Tibial nerve (tissue), 4 donors: ENCODE data around the gene FLNC. TPM values are rescaled to one million over a fixed set of nuclear protein-coding genes. Genes with fewer than 3 reads are reported as not detected.

Source experiments
- DNase-seq, 2 donors: peaks; one replicate each; pipeline ENCODE4 v3.0.0-alpha.2; 2019; ENCODE audit warnings: low spot score in 2 of 2
- H3K27ac ChIP-seq, 4 donors: fragments of 200-600 bp; sonication (generic) in 3 of 4; one replicate each; pipeline ENCODE4 v1.5.1; 2017 to 2019; ENCODE audit warnings: mild to moderate bottlenecking in 1 of 4
- H3K27me3 ChIP-seq, 2 donors: fragments of 200-600 bp; sonication (generic) in 1 of 2; one replicate each; pipeline versions ENCODE4 v1.5.1 to v1.6.0; 2017 to 2019
- H3K36me3 ChIP-seq, 3 donors: fragments of 200-600 bp; sonication (generic); one replicate each; pipeline ENCODE4 v1.5.1; 2018 to 2019
- H3K4me1 ChIP-seq, 4 donors: fragments of 200-600 bp; sonication (generic) in 3 of 4; one replicate each; pipeline ENCODE4 v1.5.1; 2017 to 2019
- H3K4me3 ChIP-seq, 4 donors: fragments of 200-600 bp; sonication (generic) in 3 of 4; one replicate each; pipeline ENCODE4 v1.5.1; 2017 to 2019; ENCODE audit warnings: mild to moderate bottlenecking in 1 of 4, moderate library complexity in 1 of 4
- H3K9me3 ChIP-seq, 4 donors: fragments of 200-600 bp; sonication (generic) in 3 of 4; one replicate each; pipeline ENCODE4 v1.5.1; 2017 to 2019
- EP300 ChIP-seq, 2 donors: sonication (generic); formaldehyde crosslinking; IDR thresholded peaks; one replicate each; pipeline ENCODE4 v1.6.1; 2017; ENCODE audit warnings: antibody characterized with exemption in 2 of 2, mild to moderate bottlenecking in 1 of 2
- POLR2A ChIP-seq, 2 donors: fragments of 450-650 bp; IDR thresholded peaks; one replicate each; pipeline ENCODE4 v1.6.1; 2017; ENCODE audit warnings: antibody characterized with exemption in 2 of 2, mild to moderate bottlenecking in 2 of 2, moderate library complexity in 2 of 2
- WGBS, 2 donors: methylation state at CpG; one replicate each; pipeline ENCODE4 v1.1.5; 2018; 5-methylcytosine and 5-hydroxymethylcytosine counted together
- total RNA-seq, 4 donors: library from RNA; depleted of rRNA; stranded (reverse); fragments of >200 nt; gene quantifications; one replicate each; pipeline ENCODE4 v1.1.0, GENCODE V29; 2016
- TF ChIP-seq, protein P1 (sequence below), 5 experiments: fragments of 200-600 bp in 3 of 5; fragments of 450-650 bp in 2 of 5; sonication (generic) in 3 of 5; IDR thresholded peaks; one replicate each; pipeline ENCODE4 v1.5.1; 2016 to 2019; ENCODE audit warnings: antibody characterized with exemption in 5 of 5, mild to moderate bottlenecking in 3 of 5, moderate library complexity in 2 of 5

FLNC gene
- total RNA-seq, 4 donors from 2014 or later: 5.5 to 13.5 (median 9.0) TPM

DNA sequence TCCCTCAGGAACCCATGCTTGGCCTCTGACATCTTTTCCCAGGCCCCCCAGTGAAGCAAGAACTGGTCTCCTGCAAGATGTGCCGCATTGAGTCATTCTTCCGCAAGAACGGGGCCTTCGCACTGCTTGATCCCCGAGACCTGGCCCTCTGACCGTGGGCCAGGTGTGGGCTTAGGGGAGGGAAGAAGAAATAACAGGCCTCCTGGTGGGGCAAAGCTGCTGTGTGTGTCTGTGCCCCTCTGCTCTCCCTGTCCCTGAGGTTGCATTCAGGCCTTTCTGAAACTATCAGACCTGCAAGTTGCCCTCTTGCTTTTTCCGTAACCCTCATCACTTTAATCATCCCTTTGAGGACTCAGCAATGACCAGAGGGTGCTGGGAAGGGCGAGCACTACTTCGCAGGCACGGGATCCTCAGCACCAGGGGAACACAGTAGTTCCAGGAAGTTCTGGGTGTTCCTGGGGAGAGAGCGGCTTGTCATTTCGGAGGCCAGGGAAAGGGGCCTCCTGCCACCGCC, 38.5 kb downstream of the FLNC start:
- H3K36me3 ChIP-seq: peaks cover 0 to 26% (median 0%) of the 10 kb centered on the region in 3 donors
- no peaks in the 10 kb centered on the region for H3K9me3 ChIP-seq
- peak overlapping the region in 1 of 4 donors; percentile 30 for H3K27ac ChIP-seq
- TF ChIP-seq, protein P1, sequence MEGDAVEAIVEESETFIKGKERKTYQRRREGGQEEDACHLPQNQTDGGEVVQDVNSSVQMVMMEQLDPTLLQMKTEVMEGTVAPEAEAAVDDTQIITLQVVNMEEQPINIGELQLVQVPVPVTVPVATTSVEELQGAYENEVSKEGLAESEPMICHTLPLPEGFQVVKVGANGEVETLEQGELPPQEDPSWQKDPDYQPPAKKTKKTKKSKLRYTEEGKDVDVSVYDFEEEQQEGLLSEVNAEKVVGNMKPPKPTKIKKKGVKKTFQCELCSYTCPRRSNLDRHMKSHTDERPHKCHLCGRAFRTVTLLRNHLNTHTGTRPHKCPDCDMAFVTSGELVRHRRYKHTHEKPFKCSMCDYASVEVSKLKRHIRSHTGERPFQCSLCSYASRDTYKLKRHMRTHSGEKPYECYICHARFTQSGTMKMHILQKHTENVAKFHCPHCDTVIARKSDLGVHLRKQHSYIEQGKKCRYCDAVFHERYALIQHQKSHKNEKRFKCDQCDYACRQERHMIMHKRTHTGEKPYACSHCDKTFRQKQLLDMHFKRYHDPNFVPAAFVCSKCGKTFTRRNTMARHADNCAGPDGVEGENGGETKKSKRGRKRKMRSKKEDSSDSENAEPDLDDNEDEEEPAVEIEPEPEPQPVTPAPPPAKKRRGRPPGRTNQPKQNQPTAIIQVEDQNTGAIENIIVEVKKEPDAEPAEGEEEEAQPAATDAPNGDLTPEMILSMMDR (IDR thresholded peaks at IDR 0.05): no peak
- TF ChIP-seq POLR2A (IDR thresholded peaks at IDR 0.05) (no peak), EP300 (IDR thresholded peaks at IDR 0.05) (no peak)
- DNase-seq: no peak
- H3K4me3 ChIP-seq: peak overlapping the region; percentile 40 to 66 (median 52)
- 52 to 53% methylated on average over 13 of the region's 13 CpGs for WGBS, 2 donors
- peaks cover 0 to 36% (median 24%) of the 10 kb centered on the region in 4 donors for H3K4me1 ChIP-seq
- peaks cover 0 to 8% of the 10 kb centered on the region in 2 donors for H3K27me3 ChIP-seq

DNA sequence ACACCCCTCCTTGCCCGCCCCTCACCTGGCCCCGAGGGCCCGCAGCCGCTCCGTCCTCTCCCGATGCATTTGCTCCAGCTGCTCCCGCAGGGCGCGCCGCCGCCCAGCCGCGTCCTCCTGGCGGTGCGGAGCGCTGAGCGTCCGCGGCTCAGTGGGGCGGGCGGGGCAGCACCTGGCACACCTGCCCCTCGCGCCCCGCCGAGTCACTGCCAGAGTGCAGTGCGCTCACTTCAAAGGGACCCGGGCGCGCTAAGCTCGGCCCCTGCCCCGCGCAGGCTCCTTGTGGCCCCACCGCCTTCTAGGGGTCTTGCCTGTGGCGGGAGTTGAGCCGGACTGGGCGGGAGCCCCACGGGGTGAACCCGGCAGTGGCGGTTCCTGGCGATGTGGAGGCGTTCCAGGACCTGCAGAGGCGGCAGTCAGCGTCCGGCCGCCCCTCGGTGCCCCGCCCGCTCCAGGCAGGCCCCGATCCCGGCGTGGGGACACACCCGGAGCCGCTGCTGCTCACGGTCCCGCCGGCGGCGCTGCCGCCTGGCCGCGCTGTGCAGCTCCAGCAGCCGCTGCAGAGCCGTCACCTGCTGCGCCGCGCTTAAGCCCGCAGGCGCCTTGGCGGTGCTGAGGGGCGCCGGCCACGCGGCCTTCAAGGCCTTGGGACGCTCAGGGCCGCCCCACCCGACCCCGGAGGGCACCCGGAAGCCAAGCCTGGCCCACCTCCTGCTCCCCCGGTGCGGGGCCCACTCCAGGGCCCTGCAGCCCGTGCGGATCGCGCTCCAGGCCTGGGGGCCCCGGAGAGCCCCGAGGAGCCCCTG, 39.1 kb downstream of the FLNC start:
- 0 to 7% methylated on average over 7 to 63 of the region's 86 CpGs for WGBS, 2 donors
- H3K27me3 ChIP-seq: peaks cover 0 to 8% of the 10 kb centered on the region in 2 donors
- DNase-seq: no peak
- peak overlapping the region in 2 of 4 donors; percentile 17 to 30 for H3K27ac ChIP-seq
- no peak for TF ChIP-seq EP300 (IDR thresholded peaks at IDR 0.05)
- TF ChIP-seq POLR2A (IDR thresholded peaks at IDR 0.05): no peak
- TF ChIP-seq, protein P1 (IDR thresholded peaks at IDR 0.05): peak in 3 of 5 experiments; percentile 14 to 38 (median 20)
- H3K4me3 ChIP-seq: peak overlapping the region; percentile 40 to 66 (median 52)
- H3K9me3 ChIP-seq: no peaks in the 10 kb centered on the region
- peaks cover 0 to 30% (median 18%) of the 10 kb centered on the region in 4 donors for H3K4me1 ChIP-seq
- H3K36me3 ChIP-seq: peaks cover 0 to 26% (median 0%) of the 10 kb centered on the region in 3 donors

DNA sequence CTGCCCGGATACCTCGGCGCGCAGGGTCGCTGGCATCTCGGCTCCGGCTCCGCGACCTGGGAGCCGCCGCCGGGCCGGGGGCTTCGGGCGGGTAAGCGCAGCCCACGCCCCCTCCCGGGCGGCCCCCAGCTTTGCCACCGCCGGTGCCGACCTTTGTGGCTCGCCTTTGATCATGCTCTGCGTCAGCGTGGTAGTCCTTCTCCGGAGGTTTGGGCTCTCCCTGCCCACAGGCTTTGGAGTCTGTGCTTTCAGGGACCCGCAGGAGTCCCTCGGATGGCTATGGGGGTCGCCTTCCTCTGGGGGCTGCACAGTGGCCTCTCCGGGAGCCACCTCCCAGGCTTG, 39.7 kb downstream of the FLNC start:
- peaks cover 0 to 24% (median 0%) of the 10 kb centered on the region in 3 donors for H3K36me3 ChIP-seq
- no peaks in the 10 kb centered on the region for H3K9me3 ChIP-seq
- H3K4me3 ChIP-seq: peak overlapping the region; percentile 40 to 66 (median 52)
- H3K27ac ChIP-seq: peak overlapping the region in 2 of 4 donors; percentile 17 to 30
- peaks cover 0 to 24% (median 16%) of the 10 kb centered on the region in 4 donors for H3K4me1 ChIP-seq
- WGBS, 2 donors: 9 to 21% methylated on average over 12 to 20 of the region's 30 CpGs
- H3K27me3 ChIP-seq: peaks cover 0 to 8% of the 10 kb centered on the region in 2 donors
- no peak for DNase-seq
- TF ChIP-seq, protein P1 (IDR thresholded peaks at IDR 0.05): no peak
- TF ChIP-seq POLR2A (IDR thresholded peaks at IDR 0.05): no peak
- no peak for TF ChIP-seq EP300 (IDR thresholded peaks at IDR 0.05)

DNA sequence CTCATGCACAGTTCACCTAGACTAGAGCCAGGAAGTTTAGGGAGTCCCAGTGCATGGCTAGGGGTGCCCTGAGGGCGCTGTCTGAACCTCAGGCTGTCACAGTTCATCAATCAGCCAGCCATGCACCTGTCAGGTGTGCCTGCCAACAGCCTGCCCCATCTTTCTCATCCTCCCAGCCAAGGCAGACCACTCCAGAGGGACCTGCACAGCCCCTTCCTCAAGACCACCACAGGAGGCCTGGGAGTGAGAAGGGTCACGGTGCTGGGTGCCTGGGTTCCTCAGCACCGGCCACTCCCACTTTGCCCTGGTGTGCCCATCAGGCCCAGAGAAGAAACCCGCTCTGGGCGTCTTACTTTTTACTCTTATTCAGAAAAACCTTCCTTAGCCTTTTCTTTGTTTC, 40.8 kb downstream of the FLNC start:
- WGBS, 2 donors: 90 to 94% methylated on average over 5 of the region's 5 CpGs
- Histone ChIP-seq H3K4me1 (peaks cover 0 to 24% (median 16%) of the 10 kb centered on the region in 4 donors), H3K36me3 (peaks cover 0 to 13% (median 0%) of the 10 kb centered on the region in 3 donors), H3K4me3 (no peak overlapping the region), H3K27ac (no peak overlapping the region), H3K27me3 (peaks cover 0 to 8% of the 10 kb centered on the region in 2 donors), H3K9me3 (no peaks in the 10 kb centered on the region)
- TF ChIP-seq EP300 (IDR thresholded peaks at IDR 0.05) (no peak), POLR2A (IDR thresholded peaks at IDR 0.05) (no peak)
- TF ChIP-seq, protein P1 (IDR thresholded peaks at IDR 0.05): no peak
- no peak for DNase-seq

DNA sequence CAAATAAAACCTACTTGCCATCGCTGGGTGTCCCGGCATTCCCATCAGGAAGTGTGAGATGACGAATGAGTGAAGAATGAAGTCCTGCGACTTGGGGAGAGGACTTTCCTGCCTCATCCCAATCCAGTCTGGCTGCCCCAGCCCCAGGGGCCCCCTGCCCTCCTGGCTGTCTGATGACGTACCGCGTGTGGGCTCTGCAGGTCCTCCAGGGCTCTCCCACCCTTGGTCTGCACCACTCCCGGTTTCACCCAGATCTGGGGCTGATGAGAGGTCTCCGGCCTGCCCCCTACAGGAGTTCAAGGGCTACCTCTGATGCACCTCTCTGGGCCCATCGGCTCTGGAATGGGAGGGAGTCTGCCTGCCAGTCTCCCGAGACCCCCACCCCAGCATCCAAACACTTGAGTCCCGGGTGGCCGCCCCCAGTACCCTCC, 42.2 kb downstream of the FLNC start:
- 63 to 66% methylated on average over 13 of the region's 13 CpGs for WGBS, 2 donors
- DNase-seq: no peak

More for the DNA sequence above, 42.2 kb downstream of the FLNC start:
- Histone ChIP-seq H3K9me3 (no peaks in the 10 kb centered on the region), H3K36me3 (no peaks in the 10 kb centered on the region), H3K27me3 (peaks cover 0 to 8% of the 10 kb centered on the region in 2 donors), H3K4me1 (peaks cover 0 to 24% (median 16%) of the 10 kb centered on the region in 4 donors), H3K4me3 (no peak overlapping the region), H3K27ac (no peak overlapping the region)
- TF ChIP-seq POLR2A (IDR thresholded peaks at IDR 0.05): no peak
- TF ChIP-seq, protein P1 (IDR thresholded peaks at IDR 0.05): no peak
- no peak for TF ChIP-seq EP300 (IDR thresholded peaks at IDR 0.05)
